Effector CD4-positive, alpha-beta T cell (primary cell): ENCODE data around the gene TMPRSS12.
"Not testable (repeated sequence)": the region's sequence is repeated elsewhere in the genome, so short reads cannot be mapped to it uniquely, and the experiment has no call there.

Experiments used
- DNase-seq: peaks from one replicate; pipeline ENCODE4 v3.0.0-alpha.2; 2020

Gene TMPRSS12

GRCh38 chr12:50927356-50927755 lies 84.6 kb downstream of the TMPRSS12 start:
- no peak for DNase-seq

- DNase-seq = no peak
Observed at GRCh38 chr12:50927766-50928224, 85.1 kb downstream of the TMPRSS12 start.

GRCh38 chr12:50928392-50928791 lies 85.7 kb downstream of the TMPRSS12 start:
- DNase-seq = no peak

GRCh38 chr12:50929831-50930230 lies 87.1 kb downstream of the TMPRSS12 start:
- DNase-seq = no peak

GRCh38 chr12:50930477-50930876 lies 87.8 kb downstream of the TMPRSS12 start:
- not testable (repeated sequence) for DNase-seq

GRCh38 chr12:50932787-50933280 lies 90.1 kb downstream of the TMPRSS12 start:
- DNase-seq = no peak

GRCh38 chr12:50933459-50934124 lies 90.9 kb downstream of the TMPRSS12 start:
- DNase-seq = no peak

- DNase-seq = no peak
Observed at GRCh38 chr12:50934371-50934851, 91.7 kb downstream of the TMPRSS12 start.

GRCh38 chr12:50934981-50935807 lies 92.5 kb downstream of the TMPRSS12 start:
- DNase-seq = no peak

- DNase-seq = no peak
Observed at GRCh38 chr12:50936821-50937530, 94.2 kb downstream of the TMPRSS12 start.
